ENCODE data around the gene PIGR.
A peak's percentile ranks its signal among the peaks of the same experiment; 100 is the strongest.
"Not testable (repeated sequence)": the region's sequence is repeated elsewhere in the genome, so short reads cannot be mapped to it uniquely, and the experiment has no call there.

The PIGR gene

DNA sequence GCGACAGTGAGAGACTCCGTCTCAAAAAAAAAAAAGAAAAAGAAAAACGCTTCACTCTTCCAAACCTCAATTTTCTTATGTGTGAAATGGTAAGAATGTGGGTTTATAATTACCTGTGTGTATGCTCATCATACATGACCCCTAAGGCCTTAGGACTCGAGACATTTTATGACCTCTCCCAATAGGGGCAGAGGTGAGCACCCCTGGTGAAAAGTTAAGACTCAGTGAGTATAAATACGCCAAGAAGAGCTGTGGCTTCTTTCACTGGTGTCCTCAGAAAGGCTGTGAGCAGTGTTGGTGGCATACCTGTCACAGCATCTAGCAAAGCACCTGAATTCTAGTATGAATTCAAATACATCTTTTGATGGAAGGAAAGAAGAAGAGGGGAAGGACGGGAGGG is 16.7 kb downstream of the PIGR start:
- DNase-seq (ENCODE audit: low read depth) = no peak
- no peak overlapping the region for H3K4me3 ChIP-seq (ENCODE audit: low read depth, low read length)
- TF ChIP-seq, protein P1, sequence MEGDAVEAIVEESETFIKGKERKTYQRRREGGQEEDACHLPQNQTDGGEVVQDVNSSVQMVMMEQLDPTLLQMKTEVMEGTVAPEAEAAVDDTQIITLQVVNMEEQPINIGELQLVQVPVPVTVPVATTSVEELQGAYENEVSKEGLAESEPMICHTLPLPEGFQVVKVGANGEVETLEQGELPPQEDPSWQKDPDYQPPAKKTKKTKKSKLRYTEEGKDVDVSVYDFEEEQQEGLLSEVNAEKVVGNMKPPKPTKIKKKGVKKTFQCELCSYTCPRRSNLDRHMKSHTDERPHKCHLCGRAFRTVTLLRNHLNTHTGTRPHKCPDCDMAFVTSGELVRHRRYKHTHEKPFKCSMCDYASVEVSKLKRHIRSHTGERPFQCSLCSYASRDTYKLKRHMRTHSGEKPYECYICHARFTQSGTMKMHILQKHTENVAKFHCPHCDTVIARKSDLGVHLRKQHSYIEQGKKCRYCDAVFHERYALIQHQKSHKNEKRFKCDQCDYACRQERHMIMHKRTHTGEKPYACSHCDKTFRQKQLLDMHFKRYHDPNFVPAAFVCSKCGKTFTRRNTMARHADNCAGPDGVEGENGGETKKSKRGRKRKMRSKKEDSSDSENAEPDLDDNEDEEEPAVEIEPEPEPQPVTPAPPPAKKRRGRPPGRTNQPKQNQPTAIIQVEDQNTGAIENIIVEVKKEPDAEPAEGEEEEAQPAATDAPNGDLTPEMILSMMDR (IDR thresholded peaks at IDR 0.05; ENCODE audit: control insufficient read depth, extremely low read depth, insufficient read depth) = no peak

DNA sequence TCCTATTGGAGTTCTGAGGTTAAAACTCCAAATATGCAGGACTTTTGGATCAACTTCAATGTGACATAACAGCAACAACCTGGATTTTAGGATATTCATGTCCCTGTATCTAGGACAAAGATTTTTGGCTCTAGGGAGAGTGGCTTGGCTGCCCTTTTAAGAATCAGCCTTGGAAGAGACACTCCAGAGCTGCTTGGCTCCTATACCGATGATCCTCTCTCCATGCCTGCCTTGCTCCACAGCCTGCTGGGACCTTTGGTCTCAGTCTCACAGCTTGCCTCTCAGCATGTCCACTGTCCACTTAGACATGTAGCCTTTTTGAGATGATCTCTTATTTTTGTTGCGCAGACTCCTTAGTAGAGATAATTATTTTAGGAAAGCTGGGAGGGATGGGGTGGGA is 20.0 kb downstream of the PIGR start:
- no peak overlapping the region for H3K4me3 ChIP-seq (ENCODE audit: low read depth, low read length)
- no peak for DNase-seq (ENCODE audit: low read depth)
- TF ChIP-seq, protein P1 (IDR thresholded peaks at IDR 0.05; ENCODE audit: control insufficient read depth, extremely low read depth, insufficient read depth) = no peak

DNA sequence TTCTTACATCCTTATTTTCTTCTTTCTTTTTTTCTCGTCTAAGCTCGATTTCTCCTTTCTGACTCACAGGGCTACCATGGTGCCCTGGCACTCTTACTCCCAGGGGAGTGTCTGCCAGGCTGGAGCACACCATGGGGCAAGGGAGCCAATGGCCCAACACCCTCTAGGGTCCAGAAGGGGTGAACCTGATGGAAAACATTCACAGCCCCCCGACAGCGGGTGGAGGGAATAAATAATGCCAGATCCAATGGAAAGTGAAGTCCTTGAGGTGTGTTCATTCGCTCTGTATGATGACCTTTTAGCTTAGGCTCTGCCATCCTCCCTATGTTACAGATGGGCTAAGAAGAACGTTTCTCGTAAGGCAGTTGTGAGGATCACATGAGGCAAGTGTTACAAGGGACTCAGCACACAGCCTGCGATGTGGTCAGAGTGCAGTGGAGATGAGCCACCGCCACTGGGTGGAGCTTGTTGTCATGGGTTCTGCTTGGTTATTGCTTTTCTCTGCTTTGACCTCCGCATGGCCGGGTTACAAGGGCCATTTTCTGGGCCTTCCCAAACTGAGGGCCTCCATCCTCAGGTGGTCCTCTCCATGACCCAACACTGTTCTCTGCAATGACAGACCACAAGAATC is 21.0 kb downstream of the PIGR start:
- H3K4me3 ChIP-seq (ENCODE audit: low read depth, low read length) = no peak overlapping the region
- TF ChIP-seq, protein P1 (IDR thresholded peaks at IDR 0.05; ENCODE audit: control insufficient read depth, extremely low read depth, insufficient read depth) = peak; percentile 18; the same call in 1 of the 2 replicates
- DNase-seq (ENCODE audit: low read depth) = no peak

DNA sequence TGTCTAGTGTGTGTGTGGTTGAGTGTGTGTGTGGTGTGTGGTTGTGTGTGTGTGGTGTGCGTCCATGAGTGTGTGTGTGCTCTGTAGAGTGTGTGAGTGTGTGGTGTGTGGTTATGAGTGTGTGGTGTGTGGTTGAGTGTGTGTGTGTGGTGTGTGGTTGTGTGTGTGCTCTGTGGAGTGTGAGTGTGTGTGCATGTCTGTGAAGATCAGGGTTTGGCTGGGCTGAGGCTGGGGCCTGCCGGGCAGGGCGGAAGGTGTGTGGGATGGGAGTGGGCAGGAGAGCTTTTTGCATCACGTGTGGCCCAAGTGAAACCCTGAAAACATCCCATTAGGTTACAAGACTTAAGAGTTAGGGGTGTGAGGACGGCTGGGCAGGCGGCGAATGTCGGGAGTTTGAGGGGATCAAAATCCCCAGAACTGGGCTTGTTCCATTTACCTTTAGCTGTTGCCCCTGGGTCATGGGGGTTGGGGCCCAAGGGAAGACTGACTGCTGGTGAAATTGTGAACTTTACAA is 21.6 kb downstream of the PIGR start:
- TF ChIP-seq, protein P1 (IDR thresholded peaks at IDR 0.05; ENCODE audit: control insufficient read depth, extremely low read depth, insufficient read depth) = no peak
- no peak overlapping the region for H3K4me3 ChIP-seq (ENCODE audit: low read depth, low read length)
- no peak for DNase-seq (ENCODE audit: low read depth)

DNA sequence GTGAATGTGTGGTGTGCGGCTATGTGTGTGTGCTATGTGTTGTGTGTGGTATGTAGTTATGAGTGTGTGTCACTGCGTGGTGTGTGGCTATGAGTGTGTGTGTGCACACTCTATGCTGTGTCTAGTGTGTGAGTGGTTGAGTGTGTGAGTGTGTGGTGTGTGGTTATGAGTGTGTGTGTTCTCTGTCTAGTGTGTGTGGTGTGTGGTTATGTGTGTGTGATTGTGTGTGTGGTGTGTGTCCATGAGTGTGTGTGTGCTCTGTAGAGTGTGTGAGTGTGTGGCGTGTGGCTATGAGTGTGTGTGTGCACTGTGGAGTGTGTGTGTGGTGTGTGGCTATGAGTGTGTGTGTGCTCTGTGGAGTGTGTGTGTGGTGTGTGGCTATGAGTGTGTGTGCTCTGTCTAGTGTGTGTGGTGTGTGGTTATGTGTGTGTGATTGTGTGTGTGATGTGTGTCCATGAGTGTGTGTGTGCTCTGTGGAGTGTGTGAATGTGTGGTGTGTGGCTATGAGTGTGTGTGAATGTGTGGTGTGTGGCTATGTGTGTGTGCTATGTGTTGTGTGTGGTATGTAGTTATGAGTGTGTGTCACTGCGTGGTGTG is 22.2 kb downstream of the PIGR start:
- DNase-seq (ENCODE audit: low read depth); H3K4me3 ChIP-seq (ENCODE audit: low read depth, low read length): not testable (repeated sequence)

DNA sequence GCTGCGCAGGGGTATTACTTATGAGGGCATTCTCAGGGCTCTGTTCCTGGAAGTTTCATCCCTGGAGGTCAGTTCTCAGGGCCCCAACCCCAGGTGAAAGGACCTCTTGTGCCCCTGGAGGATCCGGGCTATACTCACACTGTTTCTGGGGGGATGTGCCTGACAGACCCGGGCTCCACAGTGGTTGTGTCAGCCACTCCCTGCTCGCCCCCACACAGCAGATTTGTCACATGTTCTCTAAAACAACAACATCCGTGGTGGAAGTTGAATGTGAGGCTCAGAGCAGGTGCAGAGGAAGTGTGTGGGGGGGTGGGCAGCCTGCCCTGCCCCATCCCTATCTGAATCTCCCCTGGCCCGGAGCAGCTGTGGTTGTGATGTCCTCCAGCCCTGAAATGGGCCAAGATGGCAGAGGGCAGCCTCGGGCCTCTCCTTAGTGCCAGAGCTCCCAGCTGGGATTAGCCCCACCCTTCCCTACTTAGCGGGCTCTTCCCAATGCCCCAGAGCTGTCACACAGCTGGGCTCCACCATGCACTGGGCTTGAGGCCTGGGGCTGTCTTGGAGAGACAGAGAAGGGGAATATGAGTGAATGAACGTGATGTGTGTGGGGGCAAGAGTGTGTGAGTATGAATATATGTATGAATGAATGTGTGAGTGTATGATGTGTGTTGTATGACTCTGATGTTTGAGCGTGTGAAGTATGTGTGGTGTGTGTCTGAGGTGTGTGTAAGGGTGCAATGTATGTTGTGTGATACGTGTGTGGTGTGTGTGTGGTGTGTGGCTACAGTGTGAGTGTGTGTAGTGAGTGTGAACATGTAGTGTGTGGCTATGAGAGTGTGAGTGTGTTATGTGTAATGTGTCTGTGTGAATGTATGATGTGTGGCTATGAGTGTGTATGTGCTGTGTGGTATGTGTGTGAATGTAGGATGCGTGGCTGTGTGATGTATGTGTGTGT is 23.0 kb downstream of the PIGR start:
- DNase-seq (ENCODE audit: low read depth) = no peak
- TF ChIP-seq, protein P1 (IDR thresholded peaks at IDR 0.05; ENCODE audit: control insufficient read depth, extremely low read depth, insufficient read depth) = no peak
- H3K4me3 ChIP-seq (ENCODE audit: low read depth, low read length) = no peak overlapping the region

DNA sequence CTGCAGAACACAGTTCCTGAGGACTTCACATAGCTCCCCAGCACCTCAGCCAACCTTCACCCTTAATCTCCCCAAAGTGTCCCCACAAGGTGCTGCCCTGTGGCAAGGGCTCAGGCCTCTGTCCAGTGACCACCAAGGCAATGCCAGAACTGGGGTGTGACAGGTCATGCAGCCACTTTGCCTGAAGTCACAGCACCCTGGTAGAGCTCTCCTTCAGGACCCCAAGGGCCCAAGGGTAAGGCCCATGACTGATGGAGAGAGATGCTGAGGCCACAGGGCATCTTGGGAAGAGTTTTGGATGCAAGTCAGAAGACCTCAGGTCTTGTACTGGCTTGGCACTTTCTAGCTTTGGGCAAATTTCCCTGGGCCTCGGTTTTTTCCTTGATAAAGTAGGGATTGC is 23.7 kb downstream of the PIGR start:
- H3K4me3 ChIP-seq (ENCODE audit: low read depth, low read length) = no peak overlapping the region
- no peak for DNase-seq (ENCODE audit: low read depth)
- TF ChIP-seq, protein P1 (IDR thresholded peaks at IDR 0.05; ENCODE audit: control insufficient read depth, extremely low read depth, insufficient read depth) = no peak

All from LNCaP clone FGC (cell line).